Transverse colon (tissue), 3 donors: ENCODE measurements around the gene IMMT.

Experiments used
- POLR2A ChIP-seq: fragments of 450-650 bp; IDR thresholded peaks from one replicate; pipeline ENCODE4 v1.6.1; 2016; ENCODE audit warnings: antibody characterized with exemption, mild to moderate bottlenecking, moderate library complexity
- TF ChIP-seq, protein P1 (sequence below), 5 experiments: fragments of 200-600 bp in 3 of 5; fragments of 450-650 bp in 2 of 5; sonication (generic) in 3 of 5; IDR thresholded peaks; 1 replicate in 2 of 5; 2 replicates in 3 of 5; pipeline ENCODE4 v1.5.1; 2016 to 2017; ENCODE audit warnings: antibody characterized with exemption in 5 of 5, inconsistent platforms in 3 of 5, mild to moderate bottlenecking in 2 of 5, moderate library complexity in 1 of 5

- TF ChIP-seq, protein P1, sequence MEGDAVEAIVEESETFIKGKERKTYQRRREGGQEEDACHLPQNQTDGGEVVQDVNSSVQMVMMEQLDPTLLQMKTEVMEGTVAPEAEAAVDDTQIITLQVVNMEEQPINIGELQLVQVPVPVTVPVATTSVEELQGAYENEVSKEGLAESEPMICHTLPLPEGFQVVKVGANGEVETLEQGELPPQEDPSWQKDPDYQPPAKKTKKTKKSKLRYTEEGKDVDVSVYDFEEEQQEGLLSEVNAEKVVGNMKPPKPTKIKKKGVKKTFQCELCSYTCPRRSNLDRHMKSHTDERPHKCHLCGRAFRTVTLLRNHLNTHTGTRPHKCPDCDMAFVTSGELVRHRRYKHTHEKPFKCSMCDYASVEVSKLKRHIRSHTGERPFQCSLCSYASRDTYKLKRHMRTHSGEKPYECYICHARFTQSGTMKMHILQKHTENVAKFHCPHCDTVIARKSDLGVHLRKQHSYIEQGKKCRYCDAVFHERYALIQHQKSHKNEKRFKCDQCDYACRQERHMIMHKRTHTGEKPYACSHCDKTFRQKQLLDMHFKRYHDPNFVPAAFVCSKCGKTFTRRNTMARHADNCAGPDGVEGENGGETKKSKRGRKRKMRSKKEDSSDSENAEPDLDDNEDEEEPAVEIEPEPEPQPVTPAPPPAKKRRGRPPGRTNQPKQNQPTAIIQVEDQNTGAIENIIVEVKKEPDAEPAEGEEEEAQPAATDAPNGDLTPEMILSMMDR (IDR thresholded peaks at IDR 0.05): no peak
- peak; percentile 97 for TF ChIP-seq POLR2A
Observed at GRCh38 chr2:86195055-86195807, at the start of gene IMMT.
